Kidney glomerular epithelial cell (primary cell): Measurements from ENCODE around the gene ODF2.
"Not testable (repeated sequence)": the region's sequence is repeated elsewhere in the genome, so short reads cannot be mapped to it uniquely, and the experiment has no call there.

ENCODE experiments used
- DNase-seq: peaks from one replicate; lab custom pipeline; 2025; lab: John Stamatoyannopoulos, UW

The ODF2 gene

GRCh38 chr9:128424268-128424780 lies 31.5 kb upstream of the ODF2 start:
- DNase-seq: no peak

GRCh38 chr9:128428644-128429512 lies 26.9 kb upstream of the ODF2 start:
- no peak for DNase-seq

- DNase-seq: no peak
Measured at GRCh38 chr9:128429513-128430086, 26.2 kb upstream of the ODF2 start.

- DNase-seq: no peak
Measured at GRCh38 chr9:128431207-128431606, 24.6 kb upstream of the ODF2 start.

- no peak for DNase-seq
Measured at GRCh38 chr9:128434340-128434739, 21.5 kb upstream of the ODF2 start.

GRCh38 chr9:128435611-128436010 lies 20.2 kb upstream of the ODF2 start:
- DNase-seq: no peak

- peak; percentile 42 for DNase-seq
Measured at GRCh38 chr9:128438343-128439109, 17.3 kb upstream of the ODF2 start.

- no peak for DNase-seq
Measured at GRCh38 chr9:128439273-128439672, 16.5 kb upstream of the ODF2 start.

GRCh38 chr9:128442150-128442549 lies 13.7 kb upstream of the ODF2 start:
- no peak for DNase-seq

- not testable (repeated sequence) for DNase-seq
Measured at GRCh38 chr9:128446505-128446904, 9.3 kb upstream of the ODF2 start.

GRCh38 chr9:128448746-128449145 lies 7.1 kb upstream of the ODF2 start:
- no peak for DNase-seq

GRCh38 chr9:128454991-128455390 lies 815 bp upstream of the ODF2 start:
- DNase-seq: no peak

- DNase-seq: peak; percentile 31
Measured at GRCh38 chr9:128456613-128457061, 831 bp downstream of the ODF2 start.

GRCh38 chr9:128457207-128457606 lies 1.4 kb downstream of the ODF2 start:
- DNase-seq: no peak

- DNase-seq: no peak
Measured at GRCh38 chr9:128459011-128459410, 3.2 kb downstream of the ODF2 start.

- no peak for DNase-seq
Measured at GRCh38 chr9:128469070-128469469, 13.3 kb downstream of the ODF2 start.

- no peak for DNase-seq
Measured at GRCh38 chr9:128470560-128470959, 14.8 kb downstream of the ODF2 start.

- no peak for DNase-seq
Measured at GRCh38 chr9:128473104-128473503, 17.3 kb downstream of the ODF2 start.

- DNase-seq: no peak
Measured at GRCh38 chr9:128475867-128476266, 20.1 kb downstream of the ODF2 start.

GRCh38 chr9:128479262-128479661 lies 23.5 kb downstream of the ODF2 start:
- no peak for DNase-seq

GRCh38 chr9:128481561-128481960 lies 25.8 kb downstream of the ODF2 start:
- no peak for DNase-seq

GRCh38 chr9:128482186-128482585 lies 26.4 kb downstream of the ODF2 start:
- DNase-seq: no peak
